Caco-2 (cell line): ENCODE measurements around the gene C13orf42. TPM values are rescaled to one million over a fixed set of nuclear protein-coding genes. Genes with fewer than 3 reads are reported as not detected.

Experiments used
- BruUV-seq: library from RNA; stranded (reverse); fragments of 400-500 nt; replicated peaks from 2 replicates; lab custom pipeline; 2021; lab: Mats Ljungman, UMichigan
- CTCF ChIA-PET: fragments of 300-600 bp; sonication (Branson Sonifier 250); formaldehyde crosslinking; loops from one replicate; lab custom pipeline; 2022; ENCODE audit warnings: antibody characterized with exemption; lab: Charles Lee
- POLR2A ChIA-PET: fragments of 300-600 bp; sonication (Branson Sonifier 250); formaldehyde crosslinking; loops from one replicate; lab custom pipeline; 2022; ENCODE audit warnings: antibody characterized with exemption; lab: Charles Lee
- DNase-seq, 2 experiments: peaks; one replicate each; pipeline versions ENCODE4 v3.0.0 to v3.0.0-alpha.2; 2020 to 2022
- H3K27me3 ChIP-seq: replicated peaks from 2 replicates; pipeline ENCODE4 v1.6.0; 2011; ENCODE audit warnings: low read length; ENCODE audit not compliant: control insufficient read depth, insufficient read depth
- H3K36me3 ChIP-seq: 2 replicates; pipeline ENCODE4 v1.5.1; 2011; ENCODE audit warnings: low read length; ENCODE audit not compliant: control insufficient read depth, insufficient read depth
- H3K4me1 ChIP-seq: fragments of 250-450 bp; sonication (Bioruptor Pico); 2 replicates; pipeline ENCODE4 v1.5.1; 2020; ENCODE audit warnings: mild to moderate bottlenecking
- H3K4me3 ChIP-seq: 2 replicates; pipeline ENCODE4 v1.5.1; 2011; ENCODE audit warnings: low read depth, mild to moderate bottlenecking, control low read depth, low read length
- H3K9me3 ChIP-seq: fragments of 250-450 bp; sonication (Bioruptor Pico); 2 replicates; pipeline ENCODE4 v1.5.1; 2020; ENCODE audit warnings: mild to moderate bottlenecking, moderate library complexity
- H3K27ac Mint-ChIP-seq: one replicate; pipeline ENCODE4 v1.8.0; 2022; ENCODE audit warnings: mixed read lengths; ENCODE audit not compliant: unreplicated experiment
- H3K27me3 Mint-ChIP-seq: one replicate; pipeline ENCODE4 v1.8.0; 2022; ENCODE audit warnings: mixed read lengths; ENCODE audit not compliant: insufficient read depth, unreplicated experiment
- H3K36me3 Mint-ChIP-seq: one replicate; pipeline ENCODE4 v1.8.0; 2022; ENCODE audit warnings: mild to moderate bottlenecking, mixed read lengths; ENCODE audit not compliant: insufficient read depth, unreplicated experiment
- H3K4me1 Mint-ChIP-seq: one replicate; pipeline ENCODE4 v1.8.0; 2022; ENCODE audit warnings: low read depth, mixed read lengths; ENCODE audit not compliant: unreplicated experiment
- H3K4me3 Mint-ChIP-seq: one replicate; pipeline ENCODE4 v1.8.0; 2022; ENCODE audit warnings: mild to moderate bottlenecking, moderate library complexity, mixed read lengths; ENCODE audit not compliant: unreplicated experiment
- H3K9me3 Mint-ChIP-seq: one replicate; pipeline ENCODE4 v1.8.0; 2022; ENCODE audit warnings: mixed read lengths; ENCODE audit not compliant: unreplicated experiment
- CTCF ChIP-seq, 2 experiments: fragments of 200-600 bp in 1 of 2; IDR thresholded peaks; 1 replicate in 1 of 2; 2 replicates in 1 of 2; pipeline versions ENCODE4 v1.5.1 to v1.8.0; 2011 to 2022; ENCODE audit warnings: antibody characterized with exemption in 1 of 2, control low read depth in 1 of 2, inconsistent platforms in 1 of 2, low read depth in 1 of 2, low read length in 1 of 2, mild to moderate bottlenecking in 1 of 2, moderate library complexity in 1 of 2; ENCODE audit not compliant: insufficient read depth in 1 of 2, severe bottlenecking in 1 of 2, unreplicated experiment in 1 of 2
- intact Hi-C: fragments of 100-400 bp; cut with micrococcal nuclease; formaldehyde crosslinking; loops from one replicate; pipeline ENCODE4 v1.10.0; 2022; ENCODE audit not compliant: unreplicated experiment
- total RNA-seq: library from RNA; stranded (reverse); gene quantifications from 2 replicates; pipeline ENCODE4 v1.2.3, GENCODE V29; 2022

The C13orf42 gene
- total RNA-seq, 1 experiment from 2014 or later, result not detected

DNA sequence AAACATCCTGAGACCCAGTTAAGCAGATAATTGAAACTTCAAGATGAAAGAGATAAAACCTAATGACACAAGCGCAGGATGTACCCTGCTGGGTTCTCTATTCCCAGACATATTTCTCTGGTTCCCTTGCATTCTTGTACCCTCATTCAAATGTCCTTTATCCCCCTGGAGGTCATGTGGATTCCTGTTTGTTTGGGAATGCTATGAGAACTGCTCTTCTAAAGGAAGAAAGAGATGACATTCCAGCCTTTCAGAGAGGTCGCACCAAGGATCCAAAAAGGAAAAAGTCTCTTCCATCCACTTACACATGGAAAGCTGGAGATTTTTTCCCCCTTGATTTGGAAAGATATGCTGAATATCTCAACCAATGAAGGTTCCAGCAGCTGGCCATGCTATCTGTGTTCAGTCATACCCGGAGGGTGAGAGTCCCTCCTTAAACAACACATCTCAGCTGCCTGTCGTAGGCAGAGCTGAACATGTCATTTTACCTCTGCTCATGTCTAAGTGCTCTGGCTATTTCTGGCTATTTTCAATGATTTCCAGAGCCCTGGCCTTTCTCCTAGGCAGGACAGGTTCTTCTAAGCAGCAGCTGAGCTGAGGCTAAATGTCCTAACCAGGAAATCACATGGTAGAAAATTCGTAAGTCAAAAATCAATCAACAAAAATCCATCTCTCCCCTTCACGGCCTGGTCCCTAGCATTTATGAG, 52.5 kb downstream of the C13orf42 start:
- Mint-ChIP-seq H3K27me3 (no peaks in the 10 kb centered on the region), H3K4me3 (no peak overlapping the region), H3K9me3 (no peaks in the 10 kb centered on the region), H3K4me1 (no peaks in the 10 kb centered on the region), H3K27ac (no peak overlapping the region), H3K36me3 (no peaks in the 10 kb centered on the region)
- Histone ChIP-seq H3K27me3 (no peaks in the 10 kb centered on the region), H3K9me3 (no peaks in the 10 kb centered on the region), H3K4me1 (no peaks in the 10 kb centered on the region), H3K4me3 (no peak overlapping the region), H3K36me3 (no peaks in the 10 kb centered on the region)
- DNase-seq, result no peak
- TF ChIP-seq CTCF (IDR thresholded peaks at IDR 0.05; ENCODE audit: insufficient read depth in 1 of 2, low read depth in 1 of 2, low read length in 1 of 2, severe bottlenecking in 1 of 2, unreplicated experiment in 1 of 2), result no peak
- BruUV-seq, result no TSS peak
- intact Hi-C loops, result no loop called here
- ChIA-PET CTCF (no interaction called here), POLR2A (no interaction called here)

GRCh38 chr13:51057906-51058305, 53.2 kb downstream of the C13orf42 start:
- intact Hi-C loops, result no loop called here
- Histone ChIP-seq H3K4me3 (no peak overlapping the region), H3K27me3 (no peaks in the 10 kb centered on the region), H3K36me3 (no peaks in the 10 kb centered on the region), H3K9me3 (no peaks in the 10 kb centered on the region), H3K4me1 (no peaks in the 10 kb centered on the region)
- Mint-ChIP-seq H3K36me3 (no peaks in the 10 kb centered on the region), H3K4me1 (no peaks in the 10 kb centered on the region), H3K27ac (no peak overlapping the region), H3K9me3 (no peaks in the 10 kb centered on the region), H3K27me3 (no peaks in the 10 kb centered on the region), H3K4me3 (no peak overlapping the region)
- ChIA-PET POLR2A (no interaction called here), CTCF (interaction anchor here (1.5 kb wide), 1 partner anchor 14 kb away, joined by 6 read pairs; no protein-coding TSS in a partner anchor)
- BruUV-seq, result no TSS peak
- no peak for TF ChIP-seq CTCF (IDR thresholded peaks at IDR 0.05; ENCODE audit: insufficient read depth in 1 of 2, low read depth in 1 of 2, low read length in 1 of 2, severe bottlenecking in 1 of 2, unreplicated experiment in 1 of 2)
- no peak for DNase-seq

GRCh38 chr13:51057001-51057400, 54.1 kb downstream of the C13orf42 start:
- no TSS peak for BruUV-seq
- Mint-ChIP-seq H3K9me3 (no peaks in the 10 kb centered on the region), H3K36me3 (no peaks in the 10 kb centered on the region), H3K27ac (no peak overlapping the region), H3K4me3 (no peak overlapping the region), H3K27me3 (no peaks in the 10 kb centered on the region), H3K4me1 (no peaks in the 10 kb centered on the region)
- no peaks in the 10 kb centered on the region for H3K36me3 ChIP-seq
- ChIA-PET POLR2A (no interaction called here), CTCF (interaction anchor here (1.5 kb wide), 1 partner anchor 14 kb away, joined by 6 read pairs; no protein-coding TSS in a partner anchor)
- H3K9me3 ChIP-seq, result no peaks in the 10 kb centered on the region
- no peaks in the 10 kb centered on the region for H3K4me1 ChIP-seq
- no peak for DNase-seq
- H3K4me3 ChIP-seq, result no peak overlapping the region
- H3K27me3 ChIP-seq, result no peaks in the 10 kb centered on the region
- intact Hi-C loops, result no loop called here
- TF ChIP-seq CTCF (IDR thresholded peaks at IDR 0.05; ENCODE audit: insufficient read depth in 1 of 2, low read depth in 1 of 2, low read length in 1 of 2, severe bottlenecking in 1 of 2, unreplicated experiment in 1 of 2), result no peak
